NB4 (cell line): ENCODE results near the gene METTL25.

Experiments
- DNase-seq: peaks from one replicate; pipeline ENCODE4 v3.0.0; 2010; ENCODE audit warnings: low read depth
- H3K4me3 ChIP-seq: one replicate; pipeline ENCODE4 v1.5.1; 2011; ENCODE audit warnings: mild to moderate bottlenecking, low read depth, low read length, moderate library complexity
- MYC ChIP-seq: IDR thresholded peaks from 2 replicates; pipeline ENCODE4 v1.6.1; 2011; ENCODE audit warnings: low read depth, low read length
- POLR2A ChIP-seq: IDR thresholded peaks from 2 replicates; pipeline ENCODE4 v1.6.1; 2011; ENCODE audit warnings: mild to moderate bottlenecking; ENCODE audit not compliant: insufficient read length; ENCODE audit errors: extremely low read depth
- TF ChIP-seq, protein P1 (sequence below): IDR thresholded peaks from one replicate; pipeline ENCODE4 v1.5.1; 2012; ENCODE audit warnings: low read depth, low read length
- TF ChIP-seq, protein P2 (sequence below): IDR thresholded peaks from 2 replicates; pipeline ENCODE4 v1.6.1; 2011; ENCODE audit warnings: low read depth, low read length

Gene METTL25

DNA sequence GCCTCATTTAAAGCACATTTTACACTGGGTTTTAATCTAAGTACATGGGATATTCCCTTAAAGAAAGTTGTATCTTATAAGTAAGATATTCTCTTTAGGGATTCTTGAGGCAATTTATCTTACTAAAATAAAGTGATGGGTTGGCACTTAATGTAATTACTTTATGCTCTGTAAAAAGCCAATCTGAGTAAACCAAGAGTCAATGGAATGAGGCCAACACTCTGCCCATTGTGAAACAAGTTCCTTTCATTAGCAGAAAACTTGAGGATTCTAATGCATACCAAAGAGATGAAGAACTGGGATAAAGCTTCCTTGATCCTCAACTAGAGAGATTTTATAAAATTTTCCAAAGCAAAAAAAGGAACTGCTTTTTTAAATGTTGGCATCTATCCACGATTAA is 121.2 kb downstream of the METTL25 start:
- TF ChIP-seq, protein P1, sequence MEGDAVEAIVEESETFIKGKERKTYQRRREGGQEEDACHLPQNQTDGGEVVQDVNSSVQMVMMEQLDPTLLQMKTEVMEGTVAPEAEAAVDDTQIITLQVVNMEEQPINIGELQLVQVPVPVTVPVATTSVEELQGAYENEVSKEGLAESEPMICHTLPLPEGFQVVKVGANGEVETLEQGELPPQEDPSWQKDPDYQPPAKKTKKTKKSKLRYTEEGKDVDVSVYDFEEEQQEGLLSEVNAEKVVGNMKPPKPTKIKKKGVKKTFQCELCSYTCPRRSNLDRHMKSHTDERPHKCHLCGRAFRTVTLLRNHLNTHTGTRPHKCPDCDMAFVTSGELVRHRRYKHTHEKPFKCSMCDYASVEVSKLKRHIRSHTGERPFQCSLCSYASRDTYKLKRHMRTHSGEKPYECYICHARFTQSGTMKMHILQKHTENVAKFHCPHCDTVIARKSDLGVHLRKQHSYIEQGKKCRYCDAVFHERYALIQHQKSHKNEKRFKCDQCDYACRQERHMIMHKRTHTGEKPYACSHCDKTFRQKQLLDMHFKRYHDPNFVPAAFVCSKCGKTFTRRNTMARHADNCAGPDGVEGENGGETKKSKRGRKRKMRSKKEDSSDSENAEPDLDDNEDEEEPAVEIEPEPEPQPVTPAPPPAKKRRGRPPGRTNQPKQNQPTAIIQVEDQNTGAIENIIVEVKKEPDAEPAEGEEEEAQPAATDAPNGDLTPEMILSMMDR = no peak
- TF ChIP-seq MYC (no peak), POLR2A (no peak)
- H3K4me3 ChIP-seq = no peak overlapping the region
- DNase-seq = no peak

DNA sequence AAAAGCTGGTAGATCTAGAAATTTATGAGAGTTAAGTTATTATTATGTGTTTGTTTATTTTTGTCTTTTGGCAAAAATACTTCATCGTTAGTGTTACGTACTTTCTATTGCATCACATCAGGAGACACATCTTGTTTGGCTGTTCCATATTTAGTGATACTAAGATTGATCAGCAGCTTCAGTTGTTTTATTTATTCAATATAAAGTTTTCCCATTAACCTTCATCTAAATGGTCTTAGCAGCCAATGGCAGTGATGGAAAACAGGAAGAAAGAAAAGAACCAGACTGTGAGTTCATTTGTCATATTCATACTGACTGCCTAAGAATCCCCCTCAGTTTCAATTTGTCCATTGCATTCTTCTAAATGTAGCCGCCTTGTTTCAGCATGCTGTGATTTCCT is 122.3 kb downstream of the METTL25 start:
- no peak for DNase-seq
- TF ChIP-seq, protein P1 = no peak
- no peak overlapping the region for H3K4me3 ChIP-seq

DNA sequence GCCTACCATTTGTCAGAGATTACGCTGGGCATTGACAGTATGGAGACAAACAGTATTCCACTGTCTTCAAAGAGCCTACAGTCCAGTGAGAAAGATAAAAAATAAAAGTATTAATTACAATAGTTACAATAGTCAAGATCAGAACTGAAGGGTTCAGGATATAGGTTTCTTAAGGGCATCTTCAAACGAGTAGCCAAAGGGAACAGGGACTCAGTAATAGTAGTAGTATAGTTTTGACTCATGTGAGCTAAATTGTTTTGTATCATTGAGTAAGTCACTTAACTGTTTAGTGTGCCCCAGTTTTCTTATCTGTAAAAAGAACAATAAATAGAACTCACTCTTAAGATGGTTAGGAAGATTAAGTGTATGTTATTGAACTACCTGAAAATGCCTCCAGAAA is 123.6 kb downstream of the METTL25 start:
- no peak overlapping the region for H3K4me3 ChIP-seq
- no peak for DNase-seq
- TF ChIP-seq, protein P2, sequence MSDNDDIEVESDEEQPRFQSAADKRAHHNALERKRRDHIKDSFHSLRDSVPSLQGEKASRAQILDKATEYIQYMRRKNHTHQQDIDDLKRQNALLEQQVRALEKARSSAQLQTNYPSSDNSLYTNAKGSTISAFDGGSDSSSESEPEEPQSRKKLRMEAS = no peak
- TF ChIP-seq, protein P1 = no peak
- no peak for TF ChIP-seq MYC
- no peak for TF ChIP-seq POLR2A

DNA sequence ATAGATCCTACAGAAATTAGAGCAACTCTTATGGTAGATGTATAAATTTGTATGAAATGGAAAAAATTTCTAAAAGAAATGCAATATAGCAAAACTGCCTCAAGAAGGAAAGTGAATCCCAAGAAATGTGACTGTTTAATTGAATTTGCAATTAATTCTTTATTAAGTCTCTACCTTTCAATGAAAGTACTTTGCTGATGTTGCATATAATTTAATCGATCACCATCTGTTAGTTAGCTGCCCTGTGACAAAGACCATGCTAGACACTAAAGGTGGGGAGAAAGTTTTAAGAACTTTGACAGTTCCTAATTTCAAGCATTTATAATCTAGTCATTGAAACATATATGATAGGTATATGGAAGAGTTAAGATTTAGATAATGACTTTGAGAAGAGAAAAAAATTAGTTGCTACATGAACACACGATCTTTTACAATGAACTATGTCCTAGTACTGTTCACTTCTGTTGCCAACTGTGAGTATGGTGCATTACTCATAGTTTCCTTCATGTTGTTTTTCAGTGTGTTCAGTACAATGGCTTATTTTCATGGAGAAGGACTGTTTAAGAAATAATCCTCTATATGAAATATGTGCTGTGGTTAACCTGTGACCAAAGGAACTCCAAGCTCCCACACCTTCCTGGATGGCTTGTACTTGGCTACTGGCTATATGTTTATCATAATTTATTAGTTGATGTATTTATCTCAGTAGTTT is 128.4 kb downstream of the METTL25 start:
- DNase-seq = no peak
- no peak overlapping the region for H3K4me3 ChIP-seq
- TF ChIP-seq POLR2A = no peak
- TF ChIP-seq, protein P2 = no peak

DNA sequence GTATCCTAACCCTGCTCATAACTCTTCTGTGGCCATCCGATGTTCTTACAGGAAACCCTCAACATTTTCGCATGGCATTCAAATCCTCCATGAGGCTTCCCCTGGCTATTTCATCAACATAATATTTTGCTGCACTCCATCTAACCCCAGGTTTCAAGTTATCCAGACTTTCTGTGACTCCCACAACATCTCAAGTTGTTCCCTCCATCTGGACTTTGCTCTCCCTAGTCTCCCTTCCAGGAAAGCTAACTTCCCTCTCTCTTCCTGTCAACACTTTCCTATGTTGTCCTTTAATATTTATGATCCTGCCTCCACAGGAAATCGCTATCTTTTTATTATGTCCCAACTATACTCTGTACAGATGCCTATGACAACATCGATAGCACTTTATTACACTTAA is 146.1 kb downstream of the METTL25 start:
- H3K4me3 ChIP-seq = no peak overlapping the region
- no peak for DNase-seq
- TF ChIP-seq, protein P1 = no peak
- no peak for TF ChIP-seq POLR2A
- TF ChIP-seq, protein P2 = no peak
- TF ChIP-seq MYC = no peak

DNA sequence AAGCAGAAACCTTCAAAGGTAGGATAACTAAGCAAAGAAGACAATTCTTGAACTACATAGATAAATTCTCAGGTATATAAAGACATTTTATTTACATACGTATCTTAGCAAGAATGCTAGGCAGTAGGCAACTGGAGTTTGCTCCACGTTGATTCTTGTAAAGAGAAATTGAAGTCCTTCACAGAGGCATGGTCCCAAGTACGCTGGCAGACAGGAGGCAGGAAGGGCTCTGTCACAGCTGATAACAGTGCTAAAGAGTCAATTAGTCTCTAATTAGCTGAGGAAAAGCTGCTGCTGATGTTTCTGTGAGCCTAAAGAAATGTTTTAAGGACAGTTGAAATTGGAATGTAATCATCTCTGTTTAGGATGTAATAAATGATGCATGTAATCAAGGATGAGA is 146.8 kb downstream of the METTL25 start:
- no peak for DNase-seq
- no peak for TF ChIP-seq POLR2A
- TF ChIP-seq, protein P1 = no peak
- TF ChIP-seq, protein P2 = no peak
- TF ChIP-seq MYC = no peak
- H3K4me3 ChIP-seq = no peak overlapping the region
